Femur (tissue), 1 donor: ENCODE measurements around the gene PPM1M.

ENCODE experiments used
- DNase-seq: peaks from one replicate; pipeline ENCODE4 v3.0.0-alpha.2; 2017

The PPM1M gene

DNA sequence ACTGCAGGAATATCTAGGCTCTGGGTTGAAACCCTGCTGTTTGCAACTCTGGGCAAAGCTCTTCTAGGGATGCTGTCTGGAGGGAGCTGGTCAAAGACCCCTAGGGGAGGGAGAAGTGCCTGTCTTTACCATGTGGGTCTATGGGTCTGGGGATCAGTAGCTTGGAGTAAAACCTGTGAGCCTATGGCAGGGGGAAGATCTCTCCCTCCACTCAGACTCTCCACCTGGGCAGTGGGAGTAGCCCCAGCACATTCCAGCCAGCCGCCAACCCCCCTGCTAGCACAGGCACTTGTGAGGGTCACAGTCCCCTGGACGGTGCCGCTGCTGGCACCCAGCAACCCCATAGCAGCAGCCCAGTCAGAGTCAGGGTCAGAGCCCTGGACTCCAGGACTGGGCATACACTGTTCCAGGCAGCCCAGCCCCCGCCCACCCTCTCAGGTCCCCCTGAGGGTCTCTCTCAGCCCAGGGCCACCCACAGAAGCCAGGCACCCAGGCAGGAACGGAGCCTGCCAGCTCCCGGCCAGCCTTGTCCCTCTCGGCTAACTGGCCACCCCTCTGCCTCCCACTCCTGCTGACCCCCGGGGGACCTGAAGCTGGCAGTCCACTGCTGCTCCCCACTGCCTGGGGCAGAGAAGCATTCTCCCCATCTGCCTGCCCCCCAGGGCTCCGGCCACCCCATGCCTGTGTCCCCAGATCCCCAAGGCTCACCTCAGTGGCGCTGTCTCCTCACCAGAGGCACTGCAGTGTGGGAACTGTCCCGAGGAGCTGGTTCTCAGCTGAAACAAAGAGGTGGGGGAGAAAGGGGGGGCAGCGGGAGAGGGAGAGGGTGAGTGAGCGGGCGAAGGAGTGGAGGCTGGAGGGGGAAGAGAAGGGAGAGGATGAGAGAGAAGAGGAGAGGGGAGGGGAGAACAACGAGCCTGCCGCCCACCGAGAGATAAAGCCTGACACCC lies 52.9 kb downstream of the PPM1M start:
- no peak for DNase-seq

DNA sequence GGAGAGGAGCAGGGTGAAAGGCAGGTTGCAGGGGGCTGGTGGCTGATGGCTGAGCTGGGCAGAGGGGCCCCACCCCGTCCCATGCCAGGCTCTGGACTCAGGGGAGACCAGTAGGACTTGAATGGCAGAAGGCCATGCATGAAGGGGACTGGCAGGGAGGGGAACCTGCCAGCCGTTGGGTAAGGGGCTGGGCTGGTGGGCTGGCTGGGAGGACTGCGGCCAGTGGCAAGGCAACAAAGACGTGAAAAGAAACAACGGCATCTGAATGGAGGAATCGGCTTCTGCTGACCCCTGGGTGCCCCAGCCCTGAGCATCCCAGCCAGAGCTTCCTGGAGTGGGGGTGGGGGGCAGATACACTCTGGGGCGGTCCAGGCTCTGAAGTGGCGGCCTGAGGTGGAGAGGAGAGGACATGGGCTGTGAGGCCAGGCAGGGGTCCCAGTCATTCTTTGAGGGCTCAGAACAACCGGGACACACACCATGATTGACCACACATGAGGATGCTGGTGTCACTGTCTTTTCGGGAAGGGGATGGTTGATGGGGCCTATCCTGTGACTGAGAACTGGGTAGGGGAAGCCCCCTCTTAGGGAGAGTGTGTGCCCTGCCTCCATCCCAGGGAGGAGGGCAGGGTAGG lies 53.8 kb downstream of the PPM1M start:
- no peak for DNase-seq
